GM12878 (cell line): ENCODE measurements around the gene TMPRSS2. TPM values are rescaled to one million over a fixed set of nuclear protein-coding genes. Genes with fewer than 3 reads are reported as not detected.

Experiments used
- ATAC-seq: fragments of 200-7000 bp; cut with Tn5 transposase; 3 replicates; pipeline ENCODE4 v1.9.1; 2020; ENCODE audit warnings: mild to moderate bottlenecking, moderate library complexity
- BruUV-seq: library from RNA; stranded (reverse); fragments of 400-500 nt; replicated peaks from 2 replicates; lab custom pipeline; 2021; lab: Mats Ljungman, UMichigan
- CTCF ChIA-PET: fragments of 300-600 bp; sonication (Branson Sonifier 250); formaldehyde crosslinking; extraction: SDS; loops from one replicate; lab custom pipeline; 2021; ENCODE audit warnings: inconsistent platforms; lab: Yijun Ruan, JAX
- POLR2A ChIA-PET: fragments of 350-600 bp; formaldehyde crosslinking; extraction: SDS; loops from one replicate; lab custom pipeline; 2021; ENCODE audit warnings: inconsistent platforms; lab: Charles Lee
- RAD21 ChIA-PET: fragments of 300-600 bp; sonication (Branson Sonifier 250); formaldehyde crosslinking; loops from one replicate; lab custom pipeline; 2023; ENCODE audit warnings: antibody characterized with exemption; ENCODE audit not compliant: unreplicated experiment; lab: Charles Lee
- SMC1A ChIA-PET: fragments of 300-600 bp; sonication (Branson Sonifier 250); formaldehyde crosslinking; loops from one replicate; lab custom pipeline; 2023; ENCODE audit not compliant: unreplicated experiment, uncharacterized antibody; lab: Charles Lee
- DNase-seq: peaks from one replicate; pipeline ENCODE4 v3.0.0-alpha.2; 2011; ENCODE audit warnings: low read depth, low spot score
- FAIRE-seq: peaks from 3 replicates; lab custom pipeline; 2011; peaks lifted over from hg19 to GRCh38; lab: Jason Lieb, UNC
- H2AFZ ChIP-seq: 2 replicates; pipeline ENCODE4 v1.6.0; 2011; ENCODE audit warnings: low read depth, low read length, control low read depth; ENCODE audit not compliant: control insufficient read depth
- H3K27ac ChIP-seq: 2 replicates; pipeline ENCODE4 v1.5.1; 2011; ENCODE audit warnings: control low read depth; ENCODE audit not compliant: control insufficient read depth, insufficient read depth
- H3K27me3 ChIP-seq, 2 experiments: replicated peaks in 1 of 2; 2 replicates each; pipeline versions ENCODE4 v1.6.0 to v1.6.1; 2011; ENCODE audit warnings: low read length in 1 of 2; ENCODE audit not compliant: control insufficient read depth in 2 of 2, insufficient read depth in 2 of 2
- H3K36me3 ChIP-seq, 2 experiments: 2 replicates each; pipeline ENCODE4 v1.5.1; 2011; ENCODE audit warnings: low read length in 1 of 2; ENCODE audit not compliant: control insufficient read depth in 2 of 2, insufficient read depth in 2 of 2
- H3K4me1 ChIP-seq: 2 replicates; pipeline ENCODE4 v1.6.1; 2011; ENCODE audit warnings: mild to moderate bottlenecking, low read length, moderate library complexity, mixed read lengths; ENCODE audit not compliant: control insufficient read depth, insufficient read depth
- H3K4me2 ChIP-seq: 2 replicates; pipeline ENCODE4 v1.6.0; 2011; ENCODE audit warnings: control low read depth; ENCODE audit not compliant: control insufficient read depth, insufficient read depth
- H3K4me3 ChIP-seq: fragments of 200-600 bp; sonication (generic); 2 replicates; pipeline ENCODE4 v1.5.1; 2016
- H3K79me2 ChIP-seq: 2 replicates; pipeline ENCODE4 v1.6.0; 2011; ENCODE audit warnings: low read length; ENCODE audit not compliant: control insufficient read depth, insufficient read depth
- H3K9ac ChIP-seq: 2 replicates; pipeline ENCODE4 v1.8.0; 2011; ENCODE audit warnings: low read length, control low read depth, mixed read lengths; ENCODE audit not compliant: control insufficient read depth, insufficient read depth
- H3K9me3 ChIP-seq: replicated peaks from 3 replicates; pipeline ENCODE4 v1.5.1; 2011; ENCODE audit warnings: mild to moderate bottlenecking, low read length; ENCODE audit not compliant: control insufficient read depth, insufficient read depth
- H4K20me1 ChIP-seq: 2 replicates; pipeline ENCODE4 v1.6.0; 2011; ENCODE audit not compliant: control insufficient read depth, insufficient read depth
- EGR1 ChIP-seq, 2 experiments: IDR thresholded peaks; 1 replicate in 1 of 2; 2 replicates in 1 of 2; pipeline ENCODE4 v1.6.1; 2011 to 2012; ENCODE audit warnings: low read depth in 2 of 2, low read length in 2 of 2, borderline replicate concordance in 1 of 2, mild to moderate bottlenecking in 1 of 2, moderate library complexity in 1 of 2
- POLR2A ChIP-seq: IDR thresholded peaks from 2 replicates; pipeline ENCODE4 v1.6.1; 2011; ENCODE audit warnings: low read depth, mild to moderate bottlenecking, low read length
- POLR2AphosphoS5 ChIP-seq: IDR thresholded peaks from 2 replicates; pipeline ENCODE4 v1.6.1; 2011; ENCODE audit warnings: mild to moderate bottlenecking, low read length, inconsistent platforms
- WGBS: methylation state at CpG from one replicate; pipeline ENCODE4 v1.1.6; 2016; ENCODE audit warnings: low lambda C conversion rate; ENCODE audit not compliant: insufficient replicate concordance, insufficient coverage; ENCODE audit errors: missing lambda C conversion rate; 5-methylcytosine and 5-hydroxymethylcytosine counted together
- in situ Hi-C: fragments of 300-500 bp; cut with MboI; formaldehyde crosslinking; loops from 9 replicates; pipeline ENCODE4 v1.14.3; 2018; ENCODE audit warnings: mixed read lengths
- intact Hi-C: fragments of 100-400 bp; cut with micrococcal nuclease; formaldehyde crosslinking; loops from one replicate; pipeline ENCODE4 v1.14.2; 2022; ENCODE audit not compliant: unreplicated experiment
- polyA plus RNA-seq, 11 experiments: library from polyadenylated mRNA; depleted of rRNA in 4 of 11; unstranded in 6 of 11; stranded (reverse) in 5 of 11; fragments of >200 nt; fragmentation: Nextera tagmentation in 4 of 11; fragmentation: Illumina TruSeq in 1 of 11; extraction: Ambion mirVana in 4 of 11; extraction: Trizol in 1 of 11; gene quantifications; 1 replicate in 1 of 11; 2 replicates in 10 of 11; pipeline versions ENCODE4 v1.2.1 to v1.2.3, GENCODE V29; 2011 to 2016; ENCODE audit warnings: inconsistent platforms in 2 of 11, missing spikeins in 2 of 11, low read depth in 1 of 11
- total RNA-seq, 4 experiments: library from RNA; depleted of rRNA in 3 of 4; stranded (reverse); fragments of >200 nt in 3 of 4; fragmentation: Illumina TruSeq in 1 of 4; extraction: Trizol in 1 of 4; gene quantifications; 2 replicates each; pipeline versions ENCODE4 v1.2.1 to v1.2.3, GENCODE V29; 2013 to 2021
- TF ChIP-seq, protein P1 (sequence below): IDR thresholded peaks from 2 replicates; pipeline ENCODE4 v1.6.1; 2011; ENCODE audit warnings: low read depth, mild to moderate bottlenecking, low read length, moderate library complexity, borderline replicate concordance; ENCODE audit errors: extremely low read depth

Gene TMPRSS2
- total and polyA plus RNA-seq, 10 of the 15 experiments (the other 5 are each of a cell fraction or from before 2014, with no cell fraction given): 0.19 to 0.26 TPM; not detected in 8

DNA sequence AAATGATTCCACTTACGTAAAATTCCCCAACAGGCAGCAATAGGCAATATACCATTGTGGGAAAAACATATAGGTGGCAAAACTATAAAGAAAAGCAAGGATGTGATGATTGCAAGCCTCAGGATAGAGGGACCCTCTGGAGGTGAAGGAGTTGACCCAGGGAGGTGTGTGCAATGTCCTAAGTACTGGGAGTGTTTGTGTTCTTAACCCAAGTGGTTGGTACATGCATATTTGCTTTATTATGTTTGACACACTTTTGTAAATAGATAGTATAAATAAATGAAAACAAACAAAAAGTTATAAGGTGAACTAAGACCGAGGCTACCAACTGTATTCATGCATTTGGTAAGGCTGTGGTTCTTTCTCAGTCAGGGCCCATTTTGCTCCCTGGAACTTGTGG is 74.4 kb downstream of the TMPRSS2 start:
- DNase-seq (no peak), ATAC-seq (no peak)
- CTCF ChIA-PET: interaction anchor here (0.5 to 0.7 kb wide), 2 partner anchors 91 to 150 kb away, joined by 3 read pairs; no protein-coding TSS in a partner anchor
- Histone ChIP-seq H3K9me3 (peaks cover 8% of the 10 kb centered on the region), H3K4me1 (peaks cover 33% of the 10 kb centered on the region), H3K4me2 (peak overlapping the region; percentile 7; the same call in 1 of the 2 replicates), H3K36me3 (peaks cover 28 to 81% of the 10 kb centered on the region in 2 experiments), H4K20me1 (peaks cover 40% of the 10 kb centered on the region), H3K9ac (no peak overlapping the region)
- POLR2A ChIA-PET: no interaction called here
- RAD21 ChIA-PET: no interaction called here
- SMC1A ChIA-PET: no interaction called here
- TF ChIP-seq POLR2A (peak; percentile 57; the same call in 1 of the 2 replicates), POLR2AphosphoS5 (peak; percentile 64; the same call in 1 of the 2 replicates), EGR1 (IDR thresholded peaks at IDR 0.05; ENCODE audit: borderline replicate concordance in 1 of 2, low read depth in 2 of 2, low read length in 2 of 2) (no peak)
- TF ChIP-seq, protein P1, sequence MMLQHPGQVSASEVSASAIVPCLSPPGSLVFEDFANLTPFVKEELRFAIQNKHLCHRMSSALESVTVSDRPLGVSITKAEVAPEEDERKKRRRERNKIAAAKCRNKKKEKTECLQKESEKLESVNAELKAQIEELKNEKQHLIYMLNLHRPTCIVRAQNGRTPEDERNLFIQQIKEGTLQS: no peak
- TF ChIP-seq, all 136 proteins: peak for 2
- H3K4me3 ChIP-seq: no peak overlapping the region
- no TSS peak for BruUV-seq
- WGBS: 95% methylated on average over 2 of the region's 2 CpGs
- H3K79me2 ChIP-seq: peaks cover 62% of the 10 kb centered on the region
- no peak overlapping the region for H2AFZ ChIP-seq
- FAIRE-seq: no peak
- H3K27me3 ChIP-seq: no peaks in the 10 kb centered on the region
- no peak overlapping the region for H3K27ac ChIP-seq
- in situ Hi-C loops: no loop called here
- intact Hi-C loops: no loop called here
